GM19438 (cell line): ENCODE data around the gene SLC6A18.

Source experiments
- ATAC-seq: cut with Tn5 transposase; IDR thresholded peaks from one replicate; pipeline ENCODE4 v1.9.1; 2021; ENCODE audit warnings: low read depth; ENCODE audit not compliant: unreplicated experiment

SLC6A18 gene, protein sequence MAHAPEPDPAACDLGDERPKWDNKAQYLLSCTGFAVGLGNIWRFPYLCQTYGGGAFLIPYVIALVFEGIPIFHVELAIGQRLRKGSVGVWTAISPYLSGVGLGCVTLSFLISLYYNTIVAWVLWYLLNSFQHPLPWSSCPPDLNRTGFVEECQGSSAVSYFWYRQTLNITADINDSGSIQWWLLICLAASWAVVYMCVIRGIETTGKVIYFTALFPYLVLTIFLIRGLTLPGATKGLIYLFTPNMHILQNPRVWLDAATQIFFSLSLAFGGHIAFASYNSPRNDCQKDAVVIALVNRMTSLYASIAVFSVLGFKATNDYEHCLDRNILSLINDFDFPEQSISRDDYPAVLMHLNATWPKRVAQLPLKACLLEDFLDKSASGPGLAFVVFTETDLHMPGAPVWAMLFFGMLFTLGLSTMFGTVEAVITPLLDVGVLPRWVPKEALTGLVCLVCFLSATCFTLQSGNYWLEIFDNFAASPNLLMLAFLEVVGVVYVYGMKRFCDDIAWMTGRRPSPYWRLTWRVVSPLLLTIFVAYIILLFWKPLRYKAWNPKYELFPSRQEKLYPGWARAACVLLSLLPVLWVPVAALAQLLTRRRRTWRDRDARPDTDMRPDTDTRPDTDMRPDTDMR

DNA sequence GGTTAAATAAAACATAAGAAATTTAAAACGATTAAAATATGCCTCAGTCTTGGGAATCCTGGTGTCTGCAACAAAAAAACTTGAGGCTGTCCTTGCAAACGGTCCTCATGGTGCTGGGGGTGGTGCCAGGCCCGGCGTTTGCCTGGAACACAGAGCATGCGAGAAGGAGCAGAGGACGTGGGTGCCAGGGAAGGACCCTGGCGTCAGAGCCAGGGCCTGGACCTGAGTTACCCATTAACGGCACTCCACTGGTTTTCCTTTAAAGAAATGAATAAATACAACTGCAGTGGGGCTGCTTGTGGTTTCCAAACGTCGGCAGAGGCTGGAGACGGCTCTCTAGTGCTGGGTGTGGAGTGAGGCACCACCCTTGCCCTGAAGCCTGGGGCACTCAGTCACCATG is at the start of gene SLC6A18:
TSS of gene SLC6A18 (plus strand) at position 301 of the 400 bp plus-strand sequence. CDS start at position 398, 97 bp downstream.
- no peak for ATAC-seq

DNA sequence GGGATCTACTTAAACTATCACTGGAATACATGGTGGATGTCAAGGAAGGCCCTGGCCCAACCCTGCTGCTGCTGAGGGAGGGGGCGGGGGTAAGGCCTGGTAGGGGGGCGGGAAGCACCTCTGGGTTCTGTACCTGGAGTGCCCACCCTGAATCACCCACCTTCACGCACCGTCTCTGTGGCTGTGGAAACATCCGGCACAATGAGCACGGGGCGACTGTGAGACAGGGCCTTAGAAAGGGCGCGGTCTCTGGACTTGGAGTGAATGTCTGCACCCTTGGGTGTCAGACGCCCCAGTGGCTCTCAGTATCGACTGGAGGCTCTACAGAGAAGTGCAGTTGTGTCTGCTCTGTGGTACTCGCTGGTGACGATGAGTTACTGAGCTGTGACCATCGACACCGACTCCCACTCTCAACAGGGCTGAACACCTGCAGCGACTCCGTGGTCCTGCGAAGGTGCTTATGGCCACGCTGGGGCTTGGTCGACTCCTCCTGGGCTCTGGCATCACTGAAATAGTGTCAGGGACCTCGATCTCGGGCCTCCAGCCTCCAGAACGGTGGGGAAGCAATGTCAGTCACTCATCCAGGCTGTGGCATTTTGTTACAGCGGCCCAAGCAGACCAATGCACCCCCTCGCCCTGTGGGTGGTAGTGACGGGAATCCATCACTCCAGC is 49.2 kb upstream of the SLC6A18 start:
- no peak for ATAC-seq

DNA sequence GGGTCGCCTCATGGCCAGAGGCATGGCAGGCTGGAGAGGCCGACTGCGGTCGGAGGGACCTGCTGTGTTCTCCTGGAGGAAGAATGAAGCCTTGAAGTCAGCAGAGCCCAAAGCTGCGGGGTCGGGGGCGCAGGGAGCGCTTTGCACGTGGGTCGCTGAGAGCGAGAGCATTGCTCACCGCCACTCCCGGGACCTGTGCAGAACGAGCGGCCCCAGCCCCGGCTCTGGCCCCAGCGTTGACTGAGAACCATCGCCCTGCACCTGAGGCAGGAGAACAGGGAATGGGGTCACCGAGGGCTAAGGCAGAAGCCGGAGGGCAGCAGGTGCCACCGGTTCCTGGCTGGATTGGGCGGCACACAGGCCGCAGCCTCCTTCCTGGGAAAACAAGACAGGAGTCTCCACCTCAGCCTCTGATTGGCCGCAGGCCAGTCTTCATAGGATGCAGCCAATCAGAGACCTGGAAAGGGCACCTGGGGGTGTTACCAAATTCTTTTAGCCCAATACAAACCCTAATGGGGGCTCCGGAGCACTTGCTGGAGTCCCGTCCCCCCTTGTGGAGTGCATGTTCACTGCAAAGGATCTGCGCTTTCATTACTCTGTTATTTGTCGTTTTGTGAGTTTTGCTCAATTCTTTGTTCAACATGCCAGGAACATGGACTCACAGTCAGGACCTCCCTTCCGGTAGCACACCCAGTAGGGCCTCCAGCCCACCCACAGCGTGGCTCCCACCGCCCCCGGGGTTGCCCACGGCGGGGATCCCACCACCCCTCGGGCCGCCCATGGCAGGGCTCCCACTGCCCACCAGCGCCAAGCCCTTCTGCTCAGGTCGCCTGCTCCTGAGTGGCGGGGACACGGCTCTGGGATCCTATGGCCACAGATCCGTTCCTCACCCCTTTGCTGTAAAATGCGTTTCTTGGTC is 48.4 kb upstream of the SLC6A18 start:
- ATAC-seq, result no peak

DNA sequence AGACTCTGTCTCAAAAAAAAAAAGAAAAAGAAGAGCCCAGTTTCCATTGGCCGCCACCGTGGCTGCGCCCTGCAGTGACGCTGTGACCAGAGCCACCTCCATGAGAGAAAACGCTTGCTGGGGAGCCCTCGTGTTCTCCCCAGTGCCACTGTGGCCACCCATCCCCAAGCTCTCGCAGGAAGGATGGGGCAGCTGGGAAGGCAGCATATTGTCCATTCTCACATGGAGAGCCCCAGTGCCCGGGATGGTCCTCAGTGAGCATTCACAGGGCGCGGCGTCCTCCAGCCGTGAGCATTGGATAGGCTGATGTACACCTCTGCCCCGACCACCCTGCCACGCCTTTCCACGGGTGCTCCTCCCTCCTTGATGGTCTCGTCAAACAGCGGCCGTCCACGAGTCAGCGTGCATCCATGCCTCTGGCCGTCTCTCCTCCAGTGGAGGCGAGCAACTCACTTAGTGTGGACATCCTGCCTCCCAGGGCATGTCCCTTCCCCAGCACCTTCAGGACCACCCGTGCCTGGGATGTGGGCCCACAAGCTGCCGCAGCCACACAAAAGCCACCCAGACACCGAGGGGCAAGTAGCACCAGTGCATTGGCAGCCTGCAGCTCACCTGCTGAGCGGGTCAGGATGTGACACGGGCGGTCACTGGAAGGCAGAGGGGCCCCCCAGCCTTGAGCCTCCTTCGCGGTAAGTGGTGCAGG is 47.2 kb upstream of the SLC6A18 start:
- ATAC-seq, result no peak

DNA sequence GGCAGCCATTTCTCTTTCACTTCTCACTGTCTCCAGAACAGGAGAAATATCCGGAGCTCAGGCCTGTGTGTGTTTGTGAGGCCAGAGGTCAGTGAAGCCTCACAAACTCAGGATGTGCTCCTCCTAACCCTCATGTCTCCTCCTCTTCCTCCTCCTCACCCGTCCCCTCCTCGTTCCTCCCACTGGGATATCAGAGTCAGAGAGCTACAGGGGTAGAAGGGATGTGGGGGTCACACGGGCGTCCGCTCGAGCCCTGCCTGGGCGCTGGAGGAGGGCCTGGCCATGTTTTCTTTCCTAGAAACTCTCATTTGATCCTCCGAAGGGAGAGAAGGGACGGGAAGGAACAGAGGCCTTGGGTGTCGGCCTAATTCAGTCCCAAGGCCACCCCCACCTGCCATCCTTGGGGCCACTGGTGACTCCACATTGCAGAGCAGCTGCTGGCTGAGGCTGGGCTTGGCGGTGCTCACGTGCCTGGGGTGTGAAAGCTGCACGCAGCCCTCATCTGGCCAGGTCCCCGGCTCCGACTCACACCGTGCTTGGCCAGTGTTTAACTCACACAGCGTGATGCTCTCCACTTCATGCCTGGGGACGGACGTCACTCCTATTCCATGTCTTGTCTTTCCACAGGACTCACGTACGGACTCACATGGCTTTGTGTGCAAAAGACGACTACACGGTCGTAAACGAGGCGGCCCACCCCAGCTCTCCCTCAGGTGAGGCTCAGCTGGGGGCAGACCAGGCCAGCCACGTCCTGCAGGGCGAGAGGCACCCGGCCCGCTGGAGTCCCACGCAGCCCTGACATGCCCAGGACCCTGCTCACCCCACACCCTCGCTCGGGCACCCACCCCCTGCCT is 46.4 kb upstream of the SLC6A18 start:
- no peak for ATAC-seq

DNA sequence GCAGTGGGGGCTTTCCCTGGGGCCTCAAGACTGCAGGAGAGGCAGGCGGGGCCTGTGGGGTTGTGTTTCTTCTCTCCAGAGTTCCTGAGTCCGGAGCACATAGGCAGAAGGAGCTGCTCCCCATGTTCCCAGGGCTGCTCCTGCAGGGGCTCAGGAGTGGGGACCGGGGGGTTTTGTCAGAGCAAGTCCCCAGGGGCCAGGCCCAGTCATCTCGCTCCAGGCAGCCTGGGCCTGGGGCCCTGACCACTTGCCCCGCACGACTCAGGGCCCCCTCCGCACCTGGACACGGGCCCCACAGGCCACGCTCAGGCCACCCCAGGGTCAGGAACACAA is 45.8 kb upstream of the SLC6A18 start:
- ATAC-seq, result no peak

DNA sequence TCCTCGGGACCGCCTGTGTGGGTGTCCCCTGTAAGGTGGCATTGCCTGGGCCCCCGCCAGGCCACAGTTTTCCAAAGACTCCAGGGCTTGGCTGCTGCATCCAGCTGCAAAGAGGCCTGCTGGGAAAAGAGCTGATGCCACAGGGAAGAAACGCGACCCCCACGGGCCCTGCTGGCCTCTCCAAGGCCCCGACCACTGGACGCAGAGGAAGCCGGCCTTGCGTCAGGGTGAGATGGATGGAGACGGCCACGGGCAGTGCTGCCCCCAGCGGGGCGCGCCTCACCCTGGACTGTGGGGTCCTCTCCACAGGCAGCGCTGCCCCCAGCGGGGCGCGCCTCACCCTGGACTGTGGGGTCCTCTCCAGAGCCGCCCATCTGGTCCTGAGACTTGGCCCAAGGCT is 45.1 kb upstream of the SLC6A18 start:
- no peak for ATAC-seq

DNA sequence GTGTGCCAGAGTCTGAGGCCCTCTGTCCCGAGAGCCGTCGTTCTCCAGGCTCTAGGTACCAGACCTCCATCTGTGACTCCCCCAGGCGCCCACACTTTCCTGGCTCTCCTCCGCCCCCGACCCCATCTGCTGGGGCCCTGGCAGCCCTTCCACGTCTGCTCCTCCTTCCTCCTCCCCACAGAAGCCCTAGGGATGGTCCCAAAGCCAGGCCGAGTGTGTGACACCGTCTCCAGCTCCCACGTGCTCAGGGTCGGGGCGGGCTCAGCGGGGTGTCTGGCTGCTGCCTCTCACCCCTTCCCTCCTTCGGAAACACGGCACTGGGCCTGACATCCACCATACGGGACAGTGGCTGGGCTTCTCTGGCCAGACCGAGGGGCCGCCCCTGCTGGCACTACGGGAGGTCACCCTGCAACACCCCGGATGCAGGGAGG is 44.3 kb upstream of the SLC6A18 start:
- no peak for ATAC-seq

DNA sequence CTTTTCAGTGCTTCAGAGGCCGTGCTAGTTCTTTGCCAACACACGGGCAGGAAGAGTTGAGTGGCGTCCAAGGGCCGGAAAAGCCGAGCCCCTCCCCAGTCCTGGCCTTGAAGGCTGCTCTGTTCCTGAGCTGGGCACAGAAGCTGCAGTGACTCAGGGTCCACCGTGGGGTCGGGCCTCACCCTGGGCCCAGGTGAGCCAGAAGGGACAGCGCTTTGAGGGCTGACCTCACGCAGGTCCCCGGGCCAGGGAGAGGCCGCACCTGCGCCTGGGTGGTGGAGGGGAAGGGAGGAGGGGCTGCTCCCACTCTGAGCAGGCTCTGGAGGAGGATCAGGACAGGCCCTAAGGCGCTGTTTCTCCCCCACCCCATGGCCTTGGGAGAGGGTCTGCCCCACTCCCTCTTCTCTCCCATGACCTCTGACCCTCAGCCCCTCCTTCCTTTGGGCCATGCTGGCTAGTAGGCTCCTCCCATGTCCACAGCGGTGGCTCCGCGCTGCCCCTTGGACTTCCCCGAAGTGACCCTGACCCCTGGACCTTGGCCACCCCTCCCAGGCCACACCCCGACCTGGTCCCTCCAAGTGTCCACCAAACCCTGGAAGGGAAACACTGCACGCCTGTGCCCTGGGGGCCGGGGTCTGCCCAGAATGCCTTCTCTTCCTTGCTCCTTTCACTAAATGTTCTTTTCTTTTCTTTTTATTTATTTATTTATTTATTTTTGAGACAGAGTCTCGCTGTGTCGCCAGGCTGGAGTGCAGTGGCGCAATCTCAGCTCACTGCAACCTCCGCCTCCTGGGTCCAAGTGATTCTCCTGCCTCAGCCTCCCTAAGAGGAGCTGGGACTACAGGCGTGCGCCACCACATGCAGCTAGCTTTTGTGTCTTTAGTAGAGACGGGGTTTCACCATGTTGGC is 43.5 kb upstream of the SLC6A18 start:
- ATAC-seq, result no peak

DNA sequence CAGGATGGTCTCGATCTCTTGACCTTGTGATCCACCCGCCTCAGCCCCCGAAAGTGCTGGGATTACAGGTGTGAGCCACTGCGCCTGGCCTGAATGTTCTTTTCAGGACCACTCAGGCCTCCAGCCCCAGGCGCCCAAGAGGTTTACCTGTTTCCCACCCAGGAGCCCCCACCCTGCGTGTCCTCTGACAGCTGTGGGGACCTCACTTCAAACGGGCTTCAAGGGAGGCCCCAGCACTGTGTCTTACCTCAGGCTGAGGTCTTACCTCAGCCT is 42.9 kb upstream of the SLC6A18 start:
- no peak for ATAC-seq

DNA sequence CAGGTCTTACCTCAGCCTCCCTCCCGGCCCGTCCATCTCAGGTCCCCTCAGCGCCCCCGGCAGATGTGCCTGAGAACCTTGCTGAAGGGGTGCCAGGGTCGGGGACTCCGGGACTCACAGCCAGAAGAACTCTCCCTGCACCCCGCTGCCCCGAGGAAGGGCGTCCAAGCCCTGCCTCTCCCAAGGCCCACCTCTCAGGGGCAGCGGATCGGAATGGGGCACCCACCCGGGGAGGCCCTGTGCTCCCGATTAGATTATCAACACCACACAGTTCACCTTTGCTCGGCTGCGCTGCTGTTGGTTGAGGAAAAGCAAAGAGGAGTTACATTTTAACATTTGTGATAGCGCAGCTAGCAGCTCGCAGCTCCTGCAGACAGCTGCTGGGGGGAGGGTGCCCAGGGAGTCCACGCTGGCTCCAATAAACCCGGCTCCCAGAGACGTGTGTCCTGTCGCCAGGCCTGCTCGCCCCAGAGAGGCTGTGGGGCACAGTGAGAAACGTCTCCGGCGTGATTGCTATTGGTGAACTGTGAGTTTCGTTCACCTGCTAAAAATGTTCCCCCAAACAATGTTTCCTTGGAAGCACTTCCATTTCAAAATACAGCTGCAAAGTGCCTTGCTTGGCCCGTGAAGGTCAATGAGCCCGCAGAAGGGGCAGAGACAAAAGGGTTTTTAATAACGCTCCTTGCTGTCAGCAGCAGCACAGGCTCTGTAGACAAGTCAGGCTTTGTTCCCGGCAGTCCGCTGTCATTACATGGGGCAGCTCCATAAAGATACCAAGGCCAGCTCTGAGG is 42.4 kb upstream of the SLC6A18 start:
- no peak for ATAC-seq

DNA sequence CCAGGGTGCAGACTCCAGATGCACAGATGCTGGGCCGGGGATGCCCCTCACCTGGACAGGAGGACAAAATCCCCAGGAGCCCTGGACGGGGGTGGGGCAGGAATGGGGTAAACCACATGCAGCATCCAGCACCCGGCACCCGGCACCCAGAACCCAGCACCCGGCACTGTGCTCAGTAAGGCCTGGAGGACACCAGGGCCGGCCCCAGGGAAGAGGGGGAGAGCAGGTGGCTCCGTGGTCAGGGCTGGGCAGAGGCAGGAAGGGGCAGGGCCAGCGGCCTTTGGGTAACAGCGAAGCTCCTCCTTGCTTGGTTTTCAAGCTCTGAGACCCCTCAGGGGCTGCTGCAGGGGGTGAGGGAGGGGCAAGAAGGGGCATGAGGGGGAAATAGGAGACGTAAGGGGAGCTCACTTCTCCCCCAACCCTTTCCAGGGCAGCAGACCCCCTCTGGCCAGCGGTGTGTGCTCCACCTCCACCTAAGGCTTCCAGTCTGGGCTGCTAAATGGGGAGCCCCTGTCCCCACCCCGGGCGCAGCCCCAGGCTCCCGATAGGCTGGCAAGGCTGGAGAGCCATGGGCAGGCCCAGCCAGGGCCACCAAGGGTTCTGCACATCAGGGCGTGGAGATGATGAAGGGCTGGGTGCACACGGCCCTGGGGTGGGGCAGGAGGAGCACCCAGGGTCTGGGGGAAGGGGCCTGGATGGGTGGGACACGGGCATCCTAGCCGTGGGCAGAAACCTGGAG is 41.6 kb upstream of the SLC6A18 start:
- no peak for ATAC-seq

DNA sequence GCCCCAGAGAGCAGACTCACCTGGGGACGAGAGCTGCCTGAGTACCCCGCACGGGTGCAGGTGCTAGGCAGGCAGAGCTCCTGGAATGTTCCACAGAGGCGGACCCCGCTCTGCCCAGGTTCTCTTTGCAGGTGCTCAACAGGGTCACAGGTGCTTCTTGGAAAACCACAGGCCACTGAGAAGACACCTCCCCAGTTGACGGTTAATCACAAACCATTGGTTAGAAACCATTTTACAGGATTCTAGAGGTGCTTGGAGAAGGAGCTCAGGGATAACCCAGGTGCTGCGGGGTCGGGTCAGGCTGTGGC is 41.1 kb upstream of the SLC6A18 start:
- ATAC-seq, result no peak

DNA sequence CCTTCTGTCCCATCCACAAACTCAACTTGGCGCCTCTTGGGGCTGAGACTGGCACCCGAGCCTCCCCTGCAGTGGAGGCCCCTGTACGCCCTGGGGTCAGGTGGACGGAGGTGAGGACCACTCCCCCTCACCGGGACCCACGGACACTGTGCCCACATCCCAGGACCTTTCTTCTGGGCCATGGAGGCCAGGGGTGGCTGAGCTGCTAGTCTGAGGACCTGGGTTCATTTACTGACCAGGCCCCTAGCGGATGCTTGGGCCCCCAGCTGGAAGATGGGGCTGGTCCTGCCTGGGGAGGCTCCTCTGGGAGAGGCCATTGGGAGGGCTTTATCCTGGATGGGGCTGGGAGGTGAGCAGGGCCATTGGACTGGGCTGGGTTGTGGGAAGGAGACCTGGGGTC is 40.7 kb upstream of the SLC6A18 start:
- ATAC-seq, result no peak

DNA sequence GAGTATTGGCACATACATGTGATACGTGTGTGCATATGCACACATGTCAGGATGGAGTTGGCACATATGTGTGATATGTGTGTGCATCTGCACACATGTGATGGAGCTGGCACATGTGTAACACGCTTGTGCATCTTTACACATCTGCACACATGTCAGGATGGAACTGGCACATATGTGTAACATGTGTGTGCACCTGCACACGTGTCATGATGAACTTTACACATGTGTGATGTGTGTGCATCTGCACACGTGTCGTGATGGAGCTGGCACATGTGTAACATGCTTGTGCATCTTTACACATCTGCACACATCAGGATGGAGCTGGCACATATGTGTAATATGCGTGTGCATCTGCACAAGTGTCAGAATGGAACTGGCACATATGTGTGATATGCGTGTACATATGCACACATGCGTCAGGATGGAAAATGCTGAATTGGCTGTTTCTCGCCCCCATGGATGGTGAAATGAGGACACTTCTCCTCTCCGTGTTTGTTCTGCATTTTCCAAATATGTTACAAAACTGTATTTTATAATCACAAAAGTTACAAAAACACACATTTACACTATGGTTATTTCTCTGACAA is 40.0 kb upstream of the SLC6A18 start:
- no peak for ATAC-seq

DNA sequence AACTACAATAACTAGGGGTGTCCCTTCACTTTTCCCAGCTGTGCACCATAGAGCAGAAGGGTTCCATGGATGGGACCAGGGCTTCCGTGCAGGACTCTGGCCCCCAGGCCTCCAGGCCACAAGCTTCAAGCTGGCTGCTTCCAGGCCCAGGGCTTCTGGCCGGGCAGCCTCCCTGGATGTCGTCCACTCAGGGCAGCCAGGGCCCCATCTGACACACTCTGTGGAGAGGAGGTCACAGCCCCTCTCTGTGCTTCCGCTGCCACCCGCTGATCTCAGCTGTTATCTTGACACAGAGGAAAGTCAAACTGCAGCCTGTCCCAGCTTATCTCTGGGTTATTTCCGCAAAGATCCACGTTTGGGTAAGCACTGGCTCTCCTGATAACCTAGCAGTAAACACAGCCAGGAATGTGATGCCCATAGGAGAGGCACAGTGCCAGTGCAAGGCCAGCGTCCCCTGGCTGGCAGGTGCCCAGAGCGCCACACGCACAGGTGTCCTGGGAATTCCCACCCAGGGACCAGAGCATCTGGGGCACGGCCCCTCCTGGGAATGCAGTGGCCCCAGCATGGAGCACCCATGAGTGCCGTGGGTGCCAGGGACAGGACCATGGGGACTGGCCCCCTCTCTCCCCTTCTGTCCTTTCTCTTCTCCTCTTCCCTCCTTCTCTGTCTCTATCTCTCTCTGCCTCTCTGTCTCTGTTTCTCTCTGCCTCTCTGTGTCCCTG is 39.4 kb upstream of the SLC6A18 start:
- no peak for ATAC-seq
